CD4-positive, alpha-beta T cell treated with Interleukin-17A for 1 hour (primary cell): ENCODE results near the gene ZNF506.
"Not testable (repeated sequence)": the region's sequence is repeated elsewhere in the genome, so short reads cannot be mapped to it uniquely, and the experiment has no call there.

Source experiments
- DNase-seq: peaks from one replicate; pipeline ENCODE4 v3.0.0-alpha.2; 2020

The ZNF506 gene

DNA sequence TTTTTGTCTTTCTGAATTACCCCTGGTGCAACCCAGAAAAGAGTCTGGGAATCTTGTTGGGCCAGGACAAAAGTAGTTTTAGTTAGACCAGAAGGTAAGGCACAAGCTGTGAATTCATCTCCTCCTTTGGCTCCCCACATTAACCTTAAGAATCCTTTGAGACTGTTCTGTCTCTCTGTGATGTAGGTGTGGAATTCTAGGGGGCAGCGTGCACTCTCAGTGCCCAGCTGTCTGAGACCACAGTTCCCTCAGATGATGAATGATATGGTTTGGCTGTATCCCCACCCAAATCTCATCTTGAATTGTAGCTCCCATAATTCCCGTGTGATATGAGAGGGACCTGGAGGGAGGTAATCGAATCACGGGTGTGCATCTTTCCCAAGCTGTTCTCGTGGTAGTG is 43.9 kb downstream of the ZNF506 start:
- DNase-seq = no peak

- DNase-seq = peak; percentile 94
These were observed 45.1 kb downstream of the ZNF506 start for GRCh38 chr19:19776206-19777008.

- DNase-seq = no peak
These were observed 45.7 kb downstream of the ZNF506 start for GRCh38 chr19:19775891-19776205.

- no peak for DNase-seq
These were observed 47.1 kb downstream of the ZNF506 start for GRCh38 chr19:19774354-19775033.

DNA sequence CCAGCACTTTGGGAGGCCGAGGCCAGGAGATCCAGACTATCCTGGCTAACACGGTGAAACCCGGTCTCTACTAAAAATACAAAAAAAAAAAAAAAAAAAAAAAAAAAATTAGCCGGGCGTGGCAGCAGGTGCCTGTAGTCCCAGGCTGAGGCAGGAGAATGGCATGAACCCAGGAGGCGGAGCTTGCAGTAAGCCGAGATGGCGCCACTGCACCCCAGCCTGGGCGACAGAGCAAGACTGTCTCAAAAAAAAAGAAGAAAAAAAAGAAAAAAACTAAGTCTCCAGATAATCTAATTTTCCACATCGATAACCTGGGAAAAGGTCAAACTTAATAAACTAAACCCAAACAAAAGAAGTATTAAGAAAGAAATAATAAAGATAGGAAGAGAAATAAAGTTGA is 49.6 kb downstream of the ZNF506 start:
- DNase-seq = not testable (repeated sequence)

- not testable (repeated sequence) for DNase-seq
These were observed 51.6 kb downstream of the ZNF506 start for GRCh38 chr19:19769971-19770370.

- DNase-seq = no peak
These were observed 63.4 kb downstream of the ZNF506 start for GRCh38 chr19:19758164-19758563.

GRCh38 chr19:19752760-19753403 is 68.7 kb downstream of the ZNF506 start:
- no peak for DNase-seq

DNA sequence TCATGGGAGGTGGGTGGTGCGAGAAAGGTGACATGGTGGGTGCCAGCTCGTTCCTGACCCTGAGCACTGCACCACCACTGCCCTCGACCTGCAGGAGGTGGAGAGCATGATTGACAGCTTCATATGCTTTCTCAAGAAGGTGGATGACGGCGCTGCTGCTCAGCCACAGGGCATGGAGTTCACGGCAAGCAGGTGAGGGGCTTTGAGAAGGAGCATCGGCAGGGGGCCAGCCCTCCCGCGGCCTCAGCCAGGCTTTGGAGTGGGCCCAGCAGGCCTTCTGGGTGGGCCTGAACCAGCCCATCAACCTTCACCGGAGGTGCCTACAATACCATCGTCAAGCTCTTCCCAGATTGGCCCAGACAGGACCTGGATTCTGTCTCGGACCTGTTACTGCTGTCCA is 69.7 kb downstream of the ZNF506 start:
- no peak for DNase-seq

DNA sequence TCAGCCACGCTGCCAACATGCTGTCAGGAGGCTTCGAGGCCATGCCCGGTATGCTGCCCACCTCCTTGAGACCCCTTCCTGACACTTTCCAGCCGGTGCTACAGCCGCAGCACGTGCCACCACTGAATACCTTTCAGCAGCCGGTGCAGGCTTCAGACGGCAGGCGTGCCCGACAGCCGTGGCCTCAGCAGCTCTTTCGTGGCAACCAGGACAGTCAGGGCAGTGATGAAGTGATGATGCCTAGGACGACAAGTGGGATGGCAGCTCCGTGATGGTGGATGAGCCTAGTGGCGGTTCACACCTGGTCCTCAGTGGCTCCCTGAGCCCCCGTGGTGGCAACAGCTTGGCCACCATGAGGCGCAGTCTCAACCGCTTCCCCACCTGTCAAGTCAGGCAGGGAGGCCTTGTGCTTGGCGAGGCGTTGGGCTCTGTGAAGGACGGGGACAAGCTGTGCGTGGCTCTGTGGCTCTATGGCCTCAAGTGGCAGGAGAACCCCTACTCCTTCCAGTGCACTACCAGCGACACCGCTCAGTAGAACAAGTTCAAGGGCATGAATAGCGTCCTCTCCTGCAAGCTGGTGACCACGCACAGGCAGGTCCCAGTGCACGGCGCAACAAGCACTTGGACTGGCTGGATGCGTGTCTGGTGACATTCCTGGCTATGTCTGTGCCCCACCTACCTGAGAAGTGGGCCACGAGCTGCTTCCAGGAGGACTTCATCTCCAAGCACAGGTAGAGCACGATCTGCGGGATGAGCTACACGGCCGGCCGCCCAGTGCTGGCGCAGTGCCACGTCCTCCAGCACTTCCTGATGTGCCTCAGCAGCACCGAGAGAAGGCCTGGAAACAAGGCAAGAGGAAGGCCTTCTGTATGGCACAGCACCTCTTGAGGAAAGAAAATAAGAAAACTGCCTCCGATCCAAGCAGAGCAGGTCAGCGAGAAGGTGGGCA is 70.4 kb downstream of the ZNF506 start:
- DNase-seq = no peak

- DNase-seq = no peak
These were observed 71.4 kb downstream of the ZNF506 start for GRCh38 chr19:19749908-19750841.

DNA sequence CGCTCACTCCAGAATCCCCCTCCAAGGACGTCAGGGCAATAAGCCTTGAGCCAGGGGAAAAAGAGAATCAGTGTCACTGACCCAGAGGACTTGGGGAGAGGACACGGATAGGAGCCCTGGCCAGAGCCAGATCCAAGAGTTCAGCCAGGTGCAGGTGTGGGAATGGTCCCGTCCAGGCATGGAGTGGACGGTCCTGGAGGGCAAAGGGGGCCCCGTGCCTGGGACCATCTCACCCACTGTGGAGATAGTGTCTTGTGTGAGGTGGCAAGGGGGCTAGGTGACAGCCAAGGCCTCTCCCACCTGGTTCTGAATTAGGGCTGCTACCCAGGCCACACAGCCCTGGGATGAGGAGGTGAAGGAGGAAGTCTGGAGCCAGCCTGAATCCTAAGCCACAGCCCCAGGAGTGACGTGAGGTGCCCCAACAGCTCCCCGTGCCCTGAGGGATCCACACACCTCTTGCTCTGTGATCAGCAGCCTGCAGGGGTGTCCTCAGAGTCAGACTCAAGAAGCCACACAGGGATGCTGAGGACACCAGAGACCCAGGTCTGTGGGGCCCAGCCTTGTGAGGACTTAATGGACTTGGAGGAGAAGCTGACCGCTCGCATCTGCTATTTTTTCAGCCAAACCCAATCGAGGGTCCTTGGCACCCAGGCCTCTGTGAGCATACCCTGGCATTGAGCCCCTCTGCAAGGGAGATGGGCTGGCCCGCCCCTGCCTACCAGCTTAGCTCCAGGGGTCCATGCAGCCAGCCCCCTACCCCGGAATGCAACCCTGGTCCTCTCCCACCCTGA is 72.2 kb downstream of the ZNF506 start:
- DNase-seq = no peak

GRCh38 chr19:19748249-19748938 is 73.2 kb downstream of the ZNF506 start:
- DNase-seq = no peak

DNA sequence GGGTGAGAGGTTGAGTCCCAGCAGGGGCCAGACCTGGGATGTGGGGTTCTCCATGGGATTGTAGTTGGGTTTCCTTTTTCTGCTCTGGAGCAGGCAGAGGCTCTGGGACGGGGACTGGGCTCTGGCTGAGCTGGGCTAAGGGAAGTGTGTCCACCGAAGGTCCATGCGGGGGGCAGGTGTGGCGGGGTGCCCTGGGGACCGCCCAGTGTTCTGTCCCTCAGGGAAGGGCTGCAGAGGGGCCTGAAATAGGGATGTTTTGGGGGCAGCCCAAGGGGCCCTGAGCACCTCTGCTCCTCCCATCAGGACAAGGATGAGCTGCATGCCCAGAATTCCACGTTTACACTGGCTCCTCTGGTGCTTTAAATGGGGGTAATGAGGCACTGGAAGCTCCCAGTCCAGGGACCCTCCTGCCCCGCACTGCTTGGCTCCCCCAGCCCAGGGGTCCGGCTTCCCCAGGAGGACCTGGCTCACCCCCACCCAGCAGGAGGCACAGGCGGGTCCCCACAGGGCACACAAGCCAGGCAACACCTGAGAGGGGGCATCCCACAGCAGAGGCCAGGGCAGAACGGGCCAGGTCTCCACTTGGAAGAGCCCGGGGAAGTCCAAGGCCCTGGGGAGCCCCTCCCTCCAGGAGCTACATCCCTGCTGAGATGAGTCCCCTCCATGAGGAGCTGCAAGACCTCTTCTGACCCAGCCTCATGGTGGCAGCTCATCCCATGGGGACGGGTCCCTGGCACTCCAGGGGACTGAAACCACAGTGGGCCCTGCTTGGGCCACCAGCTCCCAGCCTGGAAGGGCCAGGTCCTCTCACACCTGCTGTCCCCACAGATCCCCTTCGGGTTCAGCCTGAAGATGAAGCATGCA is 74.0 kb downstream of the ZNF506 start:
- DNase-seq = no peak

DNA sequence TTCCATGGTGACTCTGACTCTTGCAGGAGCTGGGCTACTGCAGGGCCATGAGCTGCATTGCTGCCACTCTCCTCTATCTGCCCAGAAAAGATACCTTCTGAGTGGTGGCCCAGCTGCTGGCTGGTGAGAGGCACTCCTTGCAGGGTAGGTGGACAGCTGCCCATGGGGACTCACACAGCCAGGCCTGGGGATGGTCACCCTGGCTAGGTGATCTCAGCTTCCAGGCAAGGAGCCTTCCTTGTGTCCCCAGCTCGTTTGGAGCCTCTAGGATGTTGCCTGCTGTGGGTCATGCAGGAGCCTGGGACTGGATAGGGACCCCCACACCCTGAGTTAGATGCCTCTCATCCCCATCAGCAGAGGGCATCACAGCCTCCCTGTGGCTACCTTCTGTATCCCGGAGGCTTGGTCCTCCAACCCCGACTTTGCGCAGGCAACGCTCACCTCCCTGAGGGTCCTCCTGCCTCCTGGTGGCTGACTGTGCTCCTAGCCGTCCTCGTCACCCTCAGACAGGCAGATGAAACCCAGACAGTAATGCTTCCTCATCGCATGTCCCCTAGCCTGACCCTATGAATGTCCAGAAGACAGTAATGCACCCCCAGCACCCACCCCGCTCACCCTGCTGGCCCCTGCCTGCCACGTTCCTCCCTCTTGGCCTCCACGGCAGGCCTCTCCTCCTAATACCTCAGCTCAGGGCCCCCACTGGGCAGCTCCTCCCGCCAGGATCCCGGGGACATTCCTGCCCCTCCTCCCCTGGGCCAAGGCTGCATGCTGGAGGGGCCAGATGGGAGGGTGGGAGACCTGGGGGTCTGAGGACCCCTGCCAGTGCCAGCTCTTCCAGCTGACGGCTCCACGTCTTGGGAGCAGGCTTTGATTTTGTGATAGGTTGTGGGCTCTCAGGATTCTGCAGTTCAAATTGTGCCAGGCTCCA is 75.0 kb downstream of the ZNF506 start:
- no peak for DNase-seq

GRCh38 chr19:19745496-19746285 is 75.9 kb downstream of the ZNF506 start:
- peak; percentile 10 for DNase-seq

DNA sequence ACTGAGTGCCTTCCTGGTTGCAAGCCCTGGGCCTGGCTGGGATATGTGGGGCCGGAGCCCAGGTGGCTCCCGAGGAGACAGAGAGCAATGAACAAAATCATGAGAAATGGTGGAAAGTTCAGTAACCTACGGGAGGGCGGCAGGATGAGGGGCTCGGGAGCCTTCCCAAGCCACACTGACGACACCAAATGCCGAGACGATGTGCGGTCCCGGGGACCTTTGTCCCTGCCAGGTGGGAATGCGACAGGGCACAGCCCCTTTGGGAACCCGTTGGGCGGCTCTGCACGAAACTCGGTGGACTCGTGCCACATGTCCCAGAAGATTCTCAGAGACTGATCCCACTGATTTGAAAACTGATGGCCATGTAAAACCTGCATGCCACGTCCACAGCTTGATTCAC is 76.9 kb downstream of the ZNF506 start:
- DNase-seq = no peak
